ENCODE measurements around the gene DOCK7. TPM values are rescaled to one million over a fixed set of nuclear protein-coding genes. Genes with fewer than 3 reads are reported as not detected.
"Not testable (repeated sequence)": the region's sequence is repeated elsewhere in the genome, so short reads cannot be mapped to it uniquely, and the experiment has no call there.

DOCK7 gene
- total RNA-seq, 1 donor from 2014 or later = 172 TPM

GRCh38 chr1:62706985-62707743, 19.0 kb upstream of the DOCK7 start:
- FAIRE-seq = no peak

GRCh38 chr1:62698161-62698560, 10.0 kb upstream of the DOCK7 start:
- not testable (repeated sequence) for FAIRE-seq; DNase-seq (ENCODE audit: low spot score in 2 of 2)

More at GRCh38 chr1:62706985-62707743, 19.0 kb upstream of the DOCK7 start:
- DNase-seq (ENCODE audit: low spot score in 2 of 2) = no peak

GRCh38 chr1:62694479-62694878, 6.3 kb upstream of the DOCK7 start:
- FAIRE-seq; DNase-seq (ENCODE audit: low spot score in 2 of 2): not testable (repeated sequence)

- DNase-seq (ENCODE audit: low spot score in 2 of 2) (no peak), FAIRE-seq (no peak)
These were observed 4.9 kb upstream of the DOCK7 start for GRCh38 chr1:62693123-62693522.

- no peak for DNase-seq (ENCODE audit: low spot score in 2 of 2)
- no peak for FAIRE-seq
These were observed 3.1 kb upstream of the DOCK7 start for GRCh38 chr1:62691062-62691844.

GRCh38 chr1:62689524-62689923, 1.3 kb upstream of the DOCK7 start:
- no peak for FAIRE-seq
- DNase-seq (ENCODE audit: low spot score in 2 of 2) = no peak

GRCh38 chr1:62688687-62689085, 500 bp upstream of the DOCK7 start:
- DNase-seq (ENCODE audit: low spot score in 2 of 2) (no peak), FAIRE-seq (no peak)

- DNase-seq (ENCODE audit: low spot score in 2 of 2) = peak in 1 of 2 donors; percentile 34
- FAIRE-seq = no peak
These were observed 724 bp downstream of the DOCK7 start for GRCh38 chr1:62687421-62687902.

- DNase-seq (ENCODE audit: low spot score in 2 of 2) (no peak), FAIRE-seq (no peak)
These were observed 1.4 kb downstream of the DOCK7 start for GRCh38 chr1:62686822-62687221.

GRCh38 chr1:62685431-62685859, 2.7 kb downstream of the DOCK7 start:
- FAIRE-seq = no peak

GRCh38 chr1:62682531-62682930, 5.7 kb downstream of the DOCK7 start:
- FAIRE-seq (no peak), DNase-seq (ENCODE audit: low spot score in 2 of 2) (no peak)

More at GRCh38 chr1:62685431-62685859, 2.7 kb downstream of the DOCK7 start:
- DNase-seq (ENCODE audit: low spot score in 2 of 2) = no peak

- FAIRE-seq; DNase-seq (ENCODE audit: low spot score in 2 of 2): not testable (repeated sequence)
These were observed 7.2 kb downstream of the DOCK7 start for GRCh38 chr1:62680992-62681391.

- FAIRE-seq; DNase-seq (ENCODE audit: low spot score in 2 of 2): not testable (repeated sequence)
These were observed 10.4 kb downstream of the DOCK7 start for GRCh38 chr1:62677822-62678221.

GRCh38 chr1:62676611-62677356, 11.4 kb downstream of the DOCK7 start:
- DNase-seq (ENCODE audit: low spot score in 2 of 2) (no peak), FAIRE-seq (no peak)

GRCh38 chr1:62673629-62674028, 14.6 kb downstream of the DOCK7 start:
- no peak for FAIRE-seq

GRCh38 chr1:62672029-62672428, 16.2 kb downstream of the DOCK7 start:
- FAIRE-seq (no peak), DNase-seq (ENCODE audit: low spot score in 2 of 2) (no peak)

More at GRCh38 chr1:62673629-62674028, 14.6 kb downstream of the DOCK7 start:
- no peak for DNase-seq (ENCODE audit: low spot score in 2 of 2)

GRCh38 chr1:62654744-62655143, 33.4 kb downstream of the DOCK7 start:
- no peak for FAIRE-seq
- no peak for DNase-seq (ENCODE audit: low spot score in 2 of 2)

GRCh38 chr1:62652387-62652786, 35.8 kb downstream of the DOCK7 start:
- no peak for FAIRE-seq
- no peak for DNase-seq (ENCODE audit: low spot score in 2 of 2)

- no peak for FAIRE-seq
- DNase-seq (ENCODE audit: low spot score in 2 of 2) = no peak
These were observed 44.9 kb downstream of the DOCK7 start for GRCh38 chr1:62643283-62643682.

GRCh38 chr1:62637392-62638105, 50.6 kb downstream of the DOCK7 start:
- FAIRE-seq = no peak
- no peak for DNase-seq (ENCODE audit: low spot score in 2 of 2)

Measured in frontal cortex (tissue), 4 donors.